ENCODE data around the gene CHRM4. TPM values are rescaled to one million over a fixed set of nuclear protein-coding genes. Genes with fewer than 3 reads are reported as not detected.

The CHRM4 gene
- total RNA-seq, 1 donor from 2014 or later, result not detected

- DNase-seq (peak; percentile 85), ATAC-seq (peak; percentile 69 to 79)
- peak overlapping the region; percentile 50 for H3K4me3 ChIP-seq
- peaks cover 8% of the 10 kb centered on the region for H3K36me3 ChIP-seq
- no peaks in the 10 kb centered on the region for H3K27me3 ChIP-seq (ENCODE audit: low read depth)
- no peaks in the 10 kb centered on the region for H3K9me3 ChIP-seq
- peaks cover 51% of the 10 kb centered on the region for H3K4me1 ChIP-seq
- peak overlapping the region; percentile 89 for H3K27ac ChIP-seq
- intact Hi-C loops (cut with DNase I), result no loop called here
- no peak for TF ChIP-seq CTCF (IDR thresholded peaks at IDR 0.05)
Measured at GRCh38 chr11:46363031-46363407, 28.6 kb downstream of the CHRM4 start.

GRCh38 chr11:46362156-46363030, 29.2 kb downstream of the CHRM4 start:
- ATAC-seq (no peak), DNase-seq (no peak)
- Histone ChIP-seq H3K4me3 (peak overlapping the region; percentile 50), H3K36me3 (peaks cover 4% of the 10 kb centered on the region), H3K9me3 (no peaks in the 10 kb centered on the region), H3K27me3 (ENCODE audit: low read depth) (no peaks in the 10 kb centered on the region), H3K27ac (peak overlapping the region; percentile 89), H3K4me1 (peaks cover 48% of the 10 kb centered on the region)
- intact Hi-C loops (cut with DNase I), result no loop called here
- TF ChIP-seq CTCF (IDR thresholded peaks at IDR 0.05), result no peak

DNA sequence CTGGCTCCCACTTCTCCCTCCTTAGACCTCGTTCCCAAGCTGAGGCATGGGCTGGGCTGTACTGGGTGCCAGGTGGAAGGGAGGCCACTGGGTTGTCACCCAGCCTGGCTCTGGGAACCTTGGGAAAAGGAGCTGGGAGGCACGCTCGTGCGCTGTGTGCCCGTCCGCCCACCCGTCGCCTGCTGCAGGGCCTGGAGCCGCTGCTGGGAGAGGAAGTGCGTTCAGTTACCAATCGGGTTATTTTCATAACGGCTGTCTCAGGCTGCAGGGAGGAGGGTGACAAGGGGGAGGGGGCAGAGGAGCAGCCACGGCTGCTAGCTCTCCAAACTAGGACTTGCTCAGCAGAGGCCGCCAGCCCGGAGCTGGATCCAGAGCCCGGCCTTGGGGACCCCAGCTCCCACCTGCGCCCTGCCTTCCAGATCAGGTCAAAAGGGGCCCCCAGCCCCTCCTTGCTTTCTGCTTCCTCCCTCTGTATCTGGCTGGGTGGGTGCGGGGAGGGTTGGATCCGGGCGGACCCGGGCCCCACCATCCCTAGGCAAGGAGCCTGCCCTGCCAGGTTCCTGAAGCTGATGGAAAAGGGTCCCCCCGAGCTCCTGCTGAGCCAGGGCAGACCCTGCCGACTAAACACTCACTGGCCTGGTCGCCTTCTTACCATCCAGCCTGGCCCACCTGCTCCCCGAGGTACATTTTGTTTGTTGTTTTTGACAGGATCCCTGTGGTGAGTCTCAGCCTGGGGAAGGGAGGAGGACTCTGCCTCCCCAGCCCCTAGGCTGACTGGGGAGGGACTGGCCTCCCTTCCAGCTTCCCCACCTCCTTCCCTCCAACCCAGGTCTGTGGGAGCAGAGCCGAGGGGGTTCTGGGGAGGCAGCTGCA, 30.1 kb downstream of the CHRM4 start:
- Histone ChIP-seq H3K4me3 (peak overlapping the region; percentile 50), H3K36me3 (peaks cover 1% of the 10 kb centered on the region), H3K4me1 (peaks cover 55% of the 10 kb centered on the region), H3K27me3 (ENCODE audit: low read depth) (no peaks in the 10 kb centered on the region), H3K27ac (peak overlapping the region; percentile 89), H3K9me3 (no peaks in the 10 kb centered on the region)
- peak; percentile 83 for DNase-seq
- ATAC-seq, result peak; percentile 77 to 83
- no peak for TF ChIP-seq CTCF (IDR thresholded peaks at IDR 0.05)
- intact Hi-C loops (cut with DNase I), result no loop called here

DNA sequence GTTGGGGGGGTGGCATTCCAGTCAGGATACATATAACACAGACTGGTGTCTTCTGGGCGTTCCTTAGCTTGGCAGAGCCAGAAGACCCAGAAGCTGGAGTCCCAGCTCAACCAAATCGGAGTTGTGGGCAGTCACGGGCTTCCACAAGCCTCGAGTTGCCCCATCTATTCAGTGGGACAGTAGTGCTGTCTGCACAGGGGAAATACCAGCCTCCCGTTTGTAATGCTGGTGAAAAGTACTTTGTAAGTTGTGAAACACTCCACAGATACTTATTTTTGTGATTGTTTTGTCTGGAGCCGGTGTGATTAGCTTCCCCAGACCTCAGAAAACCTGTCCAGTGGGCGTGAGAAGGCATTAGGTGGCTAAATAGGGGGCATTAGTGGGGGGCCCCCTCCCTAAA, 30.7 kb downstream of the CHRM4 start:
- DNase-seq, result peak; percentile 56
- H3K27me3 ChIP-seq (ENCODE audit: low read depth), result no peaks in the 10 kb centered on the region
- peaks cover 8% of the 10 kb centered on the region for H3K36me3 ChIP-seq
- peaks cover 55% of the 10 kb centered on the region for H3K4me1 ChIP-seq
- no peaks in the 10 kb centered on the region for H3K9me3 ChIP-seq
- H3K4me3 ChIP-seq, result peak overlapping the region; percentile 50
- H3K27ac ChIP-seq, result peak overlapping the region; percentile 89
- intact Hi-C loops (cut with DNase I), result no loop called here
- ATAC-seq, result peak; percentile 24 to 32
- no peak for TF ChIP-seq CTCF (IDR thresholded peaks at IDR 0.05)

DNA sequence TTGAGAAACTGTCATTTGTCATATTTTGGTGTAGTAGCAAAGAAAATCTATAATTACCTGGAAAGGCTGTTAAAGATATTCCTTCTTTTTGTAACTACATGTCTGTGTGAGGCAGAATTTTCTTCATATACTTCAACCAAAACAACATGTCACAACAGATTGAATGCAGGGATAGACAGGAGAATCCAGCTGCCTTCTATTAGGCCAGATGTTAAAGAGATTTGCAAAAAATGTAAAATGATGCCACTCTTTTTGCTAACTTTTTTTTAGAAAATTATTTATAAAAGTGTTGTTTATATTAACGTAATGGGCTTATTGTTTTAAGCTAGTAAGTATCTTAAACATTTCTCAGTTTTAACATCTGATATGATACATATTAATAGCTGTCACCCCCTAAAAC, 31.6 kb downstream of the CHRM4 start:
- no peak for TF ChIP-seq CTCF (IDR thresholded peaks at IDR 0.05)
- no peak for DNase-seq
- Histone ChIP-seq H3K36me3 (peaks cover 10% of the 10 kb centered on the region), H3K27me3 (ENCODE audit: low read depth) (no peaks in the 10 kb centered on the region), H3K4me1 (peaks cover 55% of the 10 kb centered on the region), H3K9me3 (no peaks in the 10 kb centered on the region), H3K27ac (no peak overlapping the region), H3K4me3 (no peak overlapping the region)
- no peak for ATAC-seq
- intact Hi-C loops (cut with DNase I), result no loop called here

Data from lower lobe of right lung (tissue), 2 donors.